Dendritic cell treated with granulocyte-macrophage colony-stimulating factor and Interleukin-4, amounts not matched to agents 40 ng/mL and 50 ng/mL, for 4 days (primary cell): Measurements from ENCODE around the gene EHD1.
A peak's percentile ranks its signal among the peaks of the same experiment; 100 is the strongest.

Experiments
- H3K27ac Mint-ChIP-seq: one replicate; pipeline ENCODE4 v1.8.0; 2022; ENCODE audit warnings: mild to moderate bottlenecking, mixed read lengths
- H3K27me3 Mint-ChIP-seq: one replicate; pipeline ENCODE4 v1.8.0; 2022; ENCODE audit warnings: mild to moderate bottlenecking, mixed read lengths
- H3K36me3 Mint-ChIP-seq: one replicate; pipeline ENCODE4 v1.8.0; 2022; ENCODE audit warnings: low read depth, mixed read lengths
- H3K4me1 Mint-ChIP-seq: one replicate; pipeline ENCODE4 v1.8.0; 2022; ENCODE audit warnings: low read depth, mixed read lengths
- H3K4me3 Mint-ChIP-seq: one replicate; pipeline ENCODE4 v1.8.0; 2022; ENCODE audit warnings: mild to moderate bottlenecking, moderate library complexity, mixed read lengths
- H3K9me3 Mint-ChIP-seq: one replicate; pipeline ENCODE4 v1.8.0; 2022; ENCODE audit warnings: mixed read lengths
- intact Hi-C: fragments of 100-400 bp; cut with micrococcal nuclease; formaldehyde crosslinking; loops from one replicate; pipeline ENCODE4 v1.15.0; 2022

The EHD1 gene

GRCh38 chr11:64891215-64891848 is 12.9 kb upstream of the EHD1 start:
- H3K27ac Mint-ChIP-seq, result no peak overlapping the region
- intact Hi-C loops, result no loop called here

GRCh38 chr11:64890522-64890939 is 12.1 kb upstream of the EHD1 start:
- Mint-ChIP-seq H3K36me3 (peaks cover 13% of the 10 kb centered on the region), H3K27me3 (peaks cover 44% of the 10 kb centered on the region), H3K4me3 (no peak overlapping the region), H3K27ac (no peak overlapping the region), H3K4me1 (peaks cover 34% of the 10 kb centered on the region), H3K9me3 (no peaks in the 10 kb centered on the region)
- intact Hi-C loops, result no loop called here

More at GRCh38 chr11:64891215-64891848, 12.9 kb upstream of the EHD1 start:
- no peaks in the 10 kb centered on the region for H3K9me3 Mint-ChIP-seq
- no peak overlapping the region for H3K4me3 Mint-ChIP-seq
- H3K36me3 Mint-ChIP-seq, result peaks cover 21% of the 10 kb centered on the region
- peaks cover 44% of the 10 kb centered on the region for H3K27me3 Mint-ChIP-seq
- peaks cover 26% of the 10 kb centered on the region for H3K4me1 Mint-ChIP-seq

GRCh38 chr11:64888729-64889511 is 10.5 kb upstream of the EHD1 start:
- peaks cover 45% of the 10 kb centered on the region for H3K4me1 Mint-ChIP-seq

GRCh38 chr11:64888406-64888728 is 9.9 kb upstream of the EHD1 start:
- Mint-ChIP-seq H3K27me3 (peaks cover 57% of the 10 kb centered on the region), H3K4me1 (peaks cover 51% of the 10 kb centered on the region), H3K27ac (peak overlapping the region; percentile 23), H3K4me3 (no peak overlapping the region), H3K9me3 (no peaks in the 10 kb centered on the region), H3K36me3 (no peaks in the 10 kb centered on the region)
- intact Hi-C loops, result no loop called here

More at GRCh38 chr11:64888729-64889511, 10.5 kb upstream of the EHD1 start:
- Mint-ChIP-seq H3K27me3 (peaks cover 55% of the 10 kb centered on the region), H3K9me3 (no peaks in the 10 kb centered on the region), H3K27ac (no peak overlapping the region), H3K4me3 (no peak overlapping the region), H3K36me3 (no peaks in the 10 kb centered on the region)
- intact Hi-C loops, result no loop called here

- H3K4me1 Mint-ChIP-seq, result peaks cover 52% of the 10 kb centered on the region
- H3K9me3 Mint-ChIP-seq, result no peaks in the 10 kb centered on the region
- H3K36me3 Mint-ChIP-seq, result no peaks in the 10 kb centered on the region
- intact Hi-C loops, result no loop called here
- H3K27ac Mint-ChIP-seq, result peak overlapping the region; percentile 23
- peaks cover 59% of the 10 kb centered on the region for H3K27me3 Mint-ChIP-seq
- H3K4me3 Mint-ChIP-seq, result peak overlapping the region; percentile 60
These were observed 9.5 kb upstream of the EHD1 start for GRCh38 chr11:64887757-64888405.

- H3K4me3 Mint-ChIP-seq, result no peak overlapping the region
- peaks cover 63% of the 10 kb centered on the region for H3K27me3 Mint-ChIP-seq
- intact Hi-C loops, result no loop called here
- no peaks in the 10 kb centered on the region for H3K36me3 Mint-ChIP-seq
- no peaks in the 10 kb centered on the region for H3K9me3 Mint-ChIP-seq
- no peak overlapping the region for H3K27ac Mint-ChIP-seq
- H3K4me1 Mint-ChIP-seq, result peaks cover 52% of the 10 kb centered on the region
These were observed 8.9 kb upstream of the EHD1 start for GRCh38 chr11:64887234-64887756.

GRCh38 chr11:64885367-64886286 is 7.2 kb upstream of the EHD1 start:
- H3K27ac Mint-ChIP-seq, result peak overlapping the region; percentile 53
- no peak overlapping the region for H3K4me3 Mint-ChIP-seq
- no peaks in the 10 kb centered on the region for H3K9me3 Mint-ChIP-seq
- peaks cover 63% of the 10 kb centered on the region for H3K4me1 Mint-ChIP-seq
- no peaks in the 10 kb centered on the region for H3K36me3 Mint-ChIP-seq
- intact Hi-C loops, result no loop called here
- peaks cover 59% of the 10 kb centered on the region for H3K27me3 Mint-ChIP-seq

GRCh38 chr11:64884019-64884418 is 5.6 kb upstream of the EHD1 start:
- peaks cover 51% of the 10 kb centered on the region for H3K27me3 Mint-ChIP-seq
- intact Hi-C loops, result no loop called here
- H3K27ac Mint-ChIP-seq, result peak overlapping the region; percentile 4
- H3K4me1 Mint-ChIP-seq, result peaks cover 77% of the 10 kb centered on the region
- H3K36me3 Mint-ChIP-seq, result no peaks in the 10 kb centered on the region
- H3K4me3 Mint-ChIP-seq, result no peak overlapping the region
- no peaks in the 10 kb centered on the region for H3K9me3 Mint-ChIP-seq

- Mint-ChIP-seq H3K4me3 (no peak overlapping the region), H3K4me1 (peaks cover 77% of the 10 kb centered on the region), H3K27ac (peak overlapping the region; percentile 4), H3K27me3 (peaks cover 49% of the 10 kb centered on the region), H3K36me3 (no peaks in the 10 kb centered on the region), H3K9me3 (no peaks in the 10 kb centered on the region)
- intact Hi-C loops, result no loop called here
These were observed 5.2 kb upstream of the EHD1 start for GRCh38 chr11:64883575-64883974.

- Mint-ChIP-seq H3K27ac (no peak overlapping the region), H3K4me1 (peaks cover 74% of the 10 kb centered on the region), H3K9me3 (no peaks in the 10 kb centered on the region), H3K4me3 (no peak overlapping the region), H3K36me3 (peaks cover 12% of the 10 kb centered on the region), H3K27me3 (peaks cover 43% of the 10 kb centered on the region)
- intact Hi-C loops, result no loop called here
These were observed 3.8 kb upstream of the EHD1 start for GRCh38 chr11:64882243-64882642.

- intact Hi-C loops, result no loop called here
- Mint-ChIP-seq H3K36me3 (peaks cover 17% of the 10 kb centered on the region), H3K27me3 (peaks cover 43% of the 10 kb centered on the region), H3K9me3 (no peaks in the 10 kb centered on the region), H3K4me1 (peaks cover 80% of the 10 kb centered on the region), H3K27ac (no peak overlapping the region), H3K4me3 (no peak overlapping the region)
These were observed 3.1 kb upstream of the EHD1 start for GRCh38 chr11:64881476-64881875.

GRCh38 chr11:64880240-64881001 is 2.0 kb upstream of the EHD1 start:
- peaks cover 17% of the 10 kb centered on the region for H3K36me3 Mint-ChIP-seq
- intact Hi-C loops, result no loop called here
- H3K9me3 Mint-ChIP-seq, result no peaks in the 10 kb centered on the region
- H3K4me1 Mint-ChIP-seq, result peaks cover 81% of the 10 kb centered on the region
- H3K27me3 Mint-ChIP-seq, result peaks cover 45% of the 10 kb centered on the region
- peak overlapping the region; percentile 55 for H3K27ac Mint-ChIP-seq
- H3K4me3 Mint-ChIP-seq, result no peak overlapping the region
